ENCODE data around the gene GGA1. TPM values are rescaled to one million over a fixed set of nuclear protein-coding genes. Genes with fewer than 3 reads are reported as not detected.

The GGA1 gene
- polyA plus RNA-seq = 10 to 100 TPM; 42.8 to 73.2 (median 56.0) TPM
- long read RNA-seq, donor 1, transcript GGA1-222 (3 exons, 1,384 nt) = major isoform, 7 of 23 reads
- long read RNA-seq, donor 1, transcript GGA1-216 (4 exons, 790 nt) = minor isoform, 5 of 23 reads
- long read RNA-seq, donor 1, partial matches to known transcripts = 5 of 23 reads
- long read RNA-seq, donor 1, other reads (novel, unspliced or antisense) = 0 of 23 reads
- long read RNA-seq, donor 2, partial matches to known transcripts = 0 of 5 reads
- long read RNA-seq, donor 2, other reads (novel, unspliced or antisense) = 0 of 5 reads
- long read RNA-seq, donor 3, partial matches to known transcripts = 0 of 3 reads
- long read RNA-seq, donor 3, other reads (novel, unspliced or antisense) = 0 of 3 reads
- long read RNA-seq, donor 4, partial matches to known transcripts = 0 of 1 reads
- long read RNA-seq, donor 4, other reads (novel, unspliced or antisense) = 0 of 1 reads
- long read RNA-seq, donor 5, partial matches to known transcripts = 0 of 3 reads
- long read RNA-seq, donor 5, other reads (novel, unspliced or antisense) = 0 of 3 reads
- long read RNA-seq, donor 6, partial matches to known transcripts = 13 of 17 reads
- long read RNA-seq, donor 6, other reads (novel, unspliced or antisense) = 0 of 17 reads
- long read RNA-seq, donor 7, partial matches to known transcripts = 5 of 8 reads
- long read RNA-seq, donor 7, other reads (novel, unspliced or antisense) = 0 of 8 reads
- long read RNA-seq, donor 8 = 0 reads
- long read RNA-seq, donor 9, partial matches to known transcripts = 0 of 1 reads
- long read RNA-seq, donor 9, other reads (novel, unspliced or antisense) = 0 of 1 reads
- long read RNA-seq, donor 10, partial matches to known transcripts = 0 of 5 reads
- long read RNA-seq, donor 10, other reads (novel, unspliced or antisense) = 0 of 5 reads

- DNase-seq (peak; percentile 98 to 99), FAIRE-seq (no peak)
- peak within 1 kb of the TSS; percentile 93 to 99 (median 98) for H3K27ac ChIP-seq (ENCODE audit: low read depth in 1 of 3, low read length in 2 of 3)
- WGBS, 3 donors = 0 to 1% (median 1%) methylated on average over 49 to 82 of the region's 82 CpGs
- no peaks in the 10 kb centered on the region for H3K27me3 ChIP-seq (ENCODE audit: control insufficient read depth in 3 of 3, insufficient read depth in 3 of 3, low read length in 3 of 3)
- H3K4me3 ChIP-seq (ENCODE audit: low read depth in 1 of 3, low read length in 3 of 3) = peak within 1 kb of the TSS; percentile 75 to 94 (median 81)
- H3K9me3 ChIP-seq (ENCODE audit: control insufficient read depth in 2 of 2, insufficient read depth in 1 of 2, low read depth in 1 of 2, low read length in 1 of 2) = no peaks in the 10 kb centered on the region
- H3K36me3 ChIP-seq (ENCODE audit: control insufficient read depth in 3 of 3, insufficient read depth in 2 of 3, low read depth in 1 of 3, low read length in 3 of 3) = peaks cover 0 to 21% (median 0%) of the 10 kb centered on the region in 3 donors
- H3K4me1 ChIP-seq (ENCODE audit: control insufficient read depth in 3 of 3, insufficient read depth in 2 of 3, low read depth in 1 of 3, low read length in 2 of 3) = peaks cover 2 to 15% (median 10%) of the 10 kb centered on the region in 3 donors
Measured at GRCh38 chr22:37608477-37609239, at the start of gene GGA1. Gene GGA1, plus strand, starts transcription at chr22:37608834. Its CDS starts 27 bp downstream, at chr22:37608861.

GRCh38 chr22:37559521-37559900 is 49.1 kb upstream of the GGA1 start:
- peaks cover 10 to 57% (median 15%) of the 10 kb centered on the region in 3 donors for H3K4me1 ChIP-seq (ENCODE audit: control insufficient read depth in 3 of 3, insufficient read depth in 2 of 3, low read depth in 1 of 3, low read length in 2 of 3)

GRCh38 chr22:37559901-37560607 is 48.6 kb upstream of the GGA1 start, which contains the start of gene CDC42EP1:
Gene CDC42EP1, plus strand, starts transcription at chr22:37560480. Its CDS starts 5,870 bp downstream, at chr22:37566350.
- Histone ChIP-seq H3K27me3 (ENCODE audit: control insufficient read depth in 3 of 3, insufficient read depth in 3 of 3, low read length in 3 of 3) (no peaks in the 10 kb centered on the region), H3K4me1 (ENCODE audit: control insufficient read depth in 3 of 3, insufficient read depth in 2 of 3, low read depth in 1 of 3, low read length in 2 of 3) (peaks cover 10 to 57% (median 15%) of the 10 kb centered on the region in 3 donors), H3K27ac (ENCODE audit: low read depth in 1 of 3, low read length in 2 of 3) (peak within 1 kb of the TSS; percentile 90 to 96 (median 93)), H3K4me3 (ENCODE audit: low read depth in 1 of 3, low read length in 3 of 3) (peak within 1 kb of the TSS; percentile 55 to 90 (median 72)), H3K36me3 (ENCODE audit: control insufficient read depth in 3 of 3, insufficient read depth in 2 of 3, low read depth in 1 of 3, low read length in 3 of 3) (peaks cover 0 to 30% (median 0%) of the 10 kb centered on the region in 3 donors), H3K9me3 (ENCODE audit: control insufficient read depth in 2 of 2, insufficient read depth in 1 of 2, low read depth in 1 of 2, low read length in 1 of 2) (no peaks in the 10 kb centered on the region)
- 5 to 14% (median 7%) methylated on average over 16 to 76 of the region's 76 CpGs for WGBS, 3 donors
- DNase-seq = peak; percentile 79 to 92
- no peak for FAIRE-seq

More at GRCh38 chr22:37559521-37559900, 49.1 kb upstream of the GGA1 start:
- WGBS, 3 donors = 69 to 73% (median 70%) methylated on average over 6 of the region's 6 CpGs
- Histone ChIP-seq H3K4me3 (ENCODE audit: low read depth in 1 of 3, low read length in 3 of 3) (peak overlapping the region in 2 of 3 donors; percentile 38 to 90), H3K27ac (ENCODE audit: low read depth in 1 of 3, low read length in 2 of 3) (peak overlapping the region; percentile 78 to 96 (median 90)), H3K27me3 (ENCODE audit: control insufficient read depth in 3 of 3, insufficient read depth in 3 of 3, low read length in 3 of 3) (no peaks in the 10 kb centered on the region), H3K36me3 (ENCODE audit: control insufficient read depth in 3 of 3, insufficient read depth in 2 of 3, low read depth in 1 of 3, low read length in 3 of 3) (peaks cover 0 to 26% (median 0%) of the 10 kb centered on the region in 3 donors), H3K9me3 (ENCODE audit: control insufficient read depth in 2 of 2, insufficient read depth in 1 of 2, low read depth in 1 of 2, low read length in 1 of 2) (no peaks in the 10 kb centered on the region)
- no peak for FAIRE-seq
- no peak for DNase-seq

- H3K27ac ChIP-seq (ENCODE audit: low read depth in 1 of 3, low read length in 2 of 3) = peak overlapping the region; percentile 86 to 96 (median 93)
- WGBS, 3 donors = 1 to 2% (median 1%) methylated on average over 17 to 72 of the region's 72 CpGs
- H3K27me3 ChIP-seq (ENCODE audit: control insufficient read depth in 3 of 3, insufficient read depth in 3 of 3, low read length in 3 of 3) = no peaks in the 10 kb centered on the region
- peak in 1 of 2 donors; percentile 67 for DNase-seq
- H3K36me3 ChIP-seq (ENCODE audit: control insufficient read depth in 3 of 3, insufficient read depth in 2 of 3, low read depth in 1 of 3, low read length in 3 of 3) = peaks cover 0 to 34% (median 0%) of the 10 kb centered on the region in 3 donors
- FAIRE-seq = no peak
- H3K4me3 ChIP-seq (ENCODE audit: low read depth in 1 of 3, low read length in 3 of 3) = peak overlapping the region; percentile 55 to 90 (median 72)
- H3K4me1 ChIP-seq (ENCODE audit: control insufficient read depth in 3 of 3, insufficient read depth in 2 of 3, low read depth in 1 of 3, low read length in 2 of 3) = peaks cover 10 to 57% (median 12%) of the 10 kb centered on the region in 3 donors
- H3K9me3 ChIP-seq (ENCODE audit: control insufficient read depth in 2 of 2, insufficient read depth in 1 of 2, low read depth in 1 of 2, low read length in 1 of 2) = no peaks in the 10 kb centered on the region
Measured at GRCh38 chr22:37560608-37561211, 47.9 kb upstream of the GGA1 start.

- Histone ChIP-seq H3K4me1 (ENCODE audit: control insufficient read depth in 3 of 3, insufficient read depth in 2 of 3, low read depth in 1 of 3, low read length in 2 of 3) (peaks cover 10 to 58% (median 12%) of the 10 kb centered on the region in 3 donors), H3K4me3 (ENCODE audit: low read depth in 1 of 3, low read length in 3 of 3) (peak overlapping the region; percentile 55 to 90 (median 72)), H3K27me3 (ENCODE audit: control insufficient read depth in 3 of 3, insufficient read depth in 3 of 3, low read length in 3 of 3) (no peaks in the 10 kb centered on the region), H3K9me3 (ENCODE audit: control insufficient read depth in 2 of 2, insufficient read depth in 1 of 2, low read depth in 1 of 2, low read length in 1 of 2) (no peaks in the 10 kb centered on the region), H3K36me3 (ENCODE audit: control insufficient read depth in 3 of 3, insufficient read depth in 2 of 3, low read depth in 1 of 3, low read length in 3 of 3) (peaks cover 0 to 41% (median 0%) of the 10 kb centered on the region in 3 donors), H3K27ac (ENCODE audit: low read depth in 1 of 3, low read length in 2 of 3) (peak overlapping the region; percentile 86 to 96 (median 93))
- FAIRE-seq = no peak
- 1 to 3% (median 1%) methylated on average over 50 to 56 of the region's 56 CpGs for WGBS, 3 donors
- peak; percentile 90 to 97 for DNase-seq
Measured at GRCh38 chr22:37561212-37562048, 47.2 kb upstream of the GGA1 start.

- no peak for FAIRE-seq
Measured at GRCh38 chr22:37562049-37562875, 46.4 kb upstream of the GGA1 start.

More at GRCh38 chr22:37562049-37562875, 46.4 kb upstream of the GGA1 start:
- no peaks in the 10 kb centered on the region for H3K9me3 ChIP-seq (ENCODE audit: control insufficient read depth in 2 of 2, insufficient read depth in 1 of 2, low read depth in 1 of 2, low read length in 1 of 2)
- H3K27ac ChIP-seq (ENCODE audit: low read depth in 1 of 3, low read length in 2 of 3) = peak overlapping the region; percentile 27 to 93 (median 86)
- peak overlapping the region in 2 of 3 donors; percentile 55 to 90 for H3K4me3 ChIP-seq (ENCODE audit: low read depth in 1 of 3, low read length in 3 of 3)
- H3K36me3 ChIP-seq (ENCODE audit: control insufficient read depth in 3 of 3, insufficient read depth in 2 of 3, low read depth in 1 of 3, low read length in 3 of 3) = peaks cover 0 to 50% (median 0%) of the 10 kb centered on the region in 3 donors
- H3K27me3 ChIP-seq (ENCODE audit: control insufficient read depth in 3 of 3, insufficient read depth in 3 of 3, low read length in 3 of 3) = no peaks in the 10 kb centered on the region
- WGBS, 3 donors = 56 to 66% (median 61%) methylated on average over 14 of the region's 14 CpGs
- DNase-seq = no peak
- peaks cover 6 to 55% (median 8%) of the 10 kb centered on the region in 3 donors for H3K4me1 ChIP-seq (ENCODE audit: control insufficient read depth in 3 of 3, insufficient read depth in 2 of 3, low read depth in 1 of 3, low read length in 2 of 3)
